NCI-H2227 (cell line): ENCODE results near the gene HIVEP3.

Source experiments
- DNase-seq: peaks from one replicate; lab custom pipeline; 2025; ENCODE audit not compliant: unreplicated experiment; lab: John Stamatoyannopoulos, UW

The HIVEP3 gene

GRCh38 chr1:41542196-41542930, 376.4 kb downstream of the HIVEP3 start:
- no peak for DNase-seq

GRCh38 chr1:41541592-41541952, 377.1 kb downstream of the HIVEP3 start:
- DNase-seq: no peak

GRCh38 chr1:41540886-41541591, 377.7 kb downstream of the HIVEP3 start:
- DNase-seq: no peak

- DNase-seq: no peak
Measured at GRCh38 chr1:41539999-41540398, 378.7 kb downstream of the HIVEP3 start.

- DNase-seq: no peak
Measured at GRCh38 chr1:41539418-41539805, 379.3 kb downstream of the HIVEP3 start.

GRCh38 chr1:41538741-41539417, 379.8 kb downstream of the HIVEP3 start:
- DNase-seq: no peak

- DNase-seq: peak; percentile 64
Measured at GRCh38 chr1:41537788-41538351, 380.9 kb downstream of the HIVEP3 start.

GRCh38 chr1:41537251-41537650, 381.5 kb downstream of the HIVEP3 start:
- no peak for DNase-seq

- DNase-seq: no peak
Measured at GRCh38 chr1:41536361-41536802, 382.3 kb downstream of the HIVEP3 start.

- DNase-seq: no peak
Measured at GRCh38 chr1:41535716-41536115, 383.0 kb downstream of the HIVEP3 start.

- DNase-seq: no peak
Measured at GRCh38 chr1:41535276-41535675, 383.4 kb downstream of the HIVEP3 start.

- no peak for DNase-seq
Measured at GRCh38 chr1:41534181-41535076, 384.3 kb downstream of the HIVEP3 start.

- DNase-seq: no peak
Measured at GRCh38 chr1:41533731-41534080, 385.0 kb downstream of the HIVEP3 start.

- no peak for DNase-seq
Measured at GRCh38 chr1:41533016-41533730, 385.5 kb downstream of the HIVEP3 start.

- DNase-seq: no peak
Measured at GRCh38 chr1:41532206-41532975, 386.3 kb downstream of the HIVEP3 start.

GRCh38 chr1:41530411-41530810, 388.3 kb downstream of the HIVEP3 start:
- no peak for DNase-seq

GRCh38 chr1:41529621-41530395, 388.9 kb downstream of the HIVEP3 start:
- DNase-seq: no peak

- DNase-seq: no peak
Measured at GRCh38 chr1:41528726-41529605, 389.8 kb downstream of the HIVEP3 start.
